Neural cell (in vitro differentiated cells): ENCODE measurements around the gene RD3L. TPM values are rescaled to one million over a fixed set of nuclear protein-coding genes. Genes with fewer than 3 reads are reported as not detected.

Experiments
- H2AFZ ChIP-seq: fragments of 200-600, 300-800 bp; sonication (generic), shearing (Covaris generic); 2 replicates; pipeline ENCODE4 v1.6.0; 2014; ENCODE audit warnings: low read depth, mild to moderate bottlenecking, antibody characterized with exemption, low read length, moderate library complexity
- H3F3A ChIP-seq: fragments of 200-600 bp; shearing (Covaris generic); 2 replicates; pipeline ENCODE4 v1.6.1; 2016; ENCODE audit warnings: mild to moderate bottlenecking, moderate library complexity, mixed read lengths, antibody characterized with exemption, low read length; ENCODE audit not compliant: insufficient read depth, poor library complexity, severe bottlenecking
- H3K27ac ChIP-seq: fragments of 200-600, 300-800 bp; sonication (generic), shearing (Covaris generic); 2 replicates; pipeline ENCODE4 v1.5.1; 2014; ENCODE audit warnings: mild to moderate bottlenecking, low read length, moderate library complexity
- H3K27me3 ChIP-seq: fragments of 300-800, 200-600 bp; sonication (generic), shearing (Covaris generic); 2 replicates; pipeline ENCODE4 v1.6.0; 2014; ENCODE audit warnings: mild to moderate bottlenecking, low read depth, low read length, moderate library complexity; ENCODE audit not compliant: insufficient read depth
- H3K36me3 ChIP-seq: fragments of 300-800, 200-600 bp; sonication (generic), shearing (Covaris generic); 2 replicates; pipeline ENCODE4 v1.5.1; 2014; ENCODE audit warnings: mild to moderate bottlenecking, antibody characterized with exemption, low read length, moderate library complexity; ENCODE audit not compliant: insufficient read depth
- H3K4me2 ChIP-seq: fragments of 300-800, 200-600 bp; sonication (generic), shearing (Covaris generic); 2 replicates; pipeline ENCODE4 v1.6.0; 2014; ENCODE audit warnings: mild to moderate bottlenecking, low read length
- H3K4me3 ChIP-seq: fragments of 300-800, 200-600 bp; sonication (generic), shearing (Covaris generic); 2 replicates; pipeline ENCODE4 v1.5.1; 2014; ENCODE audit warnings: mild to moderate bottlenecking, low read length, moderate library complexity
- H3K79me2 ChIP-seq: fragments of 200-600 bp; shearing (Covaris generic); replicated peaks from 2 replicates; pipeline ENCODE4 v1.6.0; 2014; ENCODE audit warnings: mild to moderate bottlenecking, low read length, moderate library complexity; ENCODE audit not compliant: insufficient read depth
- H3K9ac ChIP-seq: fragments of 300-800, 200-600 bp; sonication (generic), shearing (Covaris generic); 2 replicates; pipeline ENCODE4 v1.6.1; 2016; ENCODE audit warnings: mild to moderate bottlenecking, low read length, mixed read lengths
- H3K9me2 ChIP-seq: fragments of 200-600 bp; shearing (Covaris generic); 2 replicates; pipeline ENCODE4 v1.6.1; 2016; ENCODE audit warnings: mild to moderate bottlenecking, low read length, mixed read lengths; ENCODE audit not compliant: insufficient read depth
- H3K9me3 ChIP-seq: fragments of 200-600, 300-800 bp; sonication (generic), shearing (Covaris generic); 2 replicates; pipeline ENCODE4 v1.6.1; 2016; ENCODE audit warnings: mild to moderate bottlenecking, mixed run types, low read length, moderate library complexity, mixed read lengths
- H4K20me1 ChIP-seq: fragments of 200-600 bp; shearing (Covaris generic); 2 replicates; pipeline ENCODE4 v1.6.1; 2016; ENCODE audit warnings: mild to moderate bottlenecking, mixed run types; ENCODE audit not compliant: insufficient read depth
- CTCF ChIP-seq: fragments of 450-650 bp; IDR thresholded peaks from 2 replicates; pipeline ENCODE4 v1.5.1; 2014; ENCODE audit warnings: antibody characterized with exemption, mild to moderate bottlenecking, moderate library complexity; ENCODE audit not compliant: poor library complexity, severe bottlenecking
- EP300 ChIP-seq: fragments of 450-650 bp; conservative IDR thresholded peaks from 2 replicates; pipeline ENCODE4 v1.6.1; 2014; ENCODE audit warnings: antibody characterized with exemption, mild to moderate bottlenecking, moderate library complexity; ENCODE audit not compliant: poor library complexity, severe bottlenecking
- EZH2 ChIP-seq: fragments of 200-600, 300-800 bp; shearing (Covaris generic), sonication (generic); IDR thresholded peaks from 2 replicates; pipeline ENCODE4 v1.6.1; 2014; ENCODE audit warnings: antibody characterized with exemption, low read length, borderline replicate concordance, mild to moderate bottlenecking; ENCODE audit not compliant: insufficient read depth, poor library complexity, severe bottlenecking
- MXI1 ChIP-seq: fragments of 450-650 bp; conservative IDR thresholded peaks from 2 replicates; pipeline ENCODE4 v1.6.1; 2014; ENCODE audit warnings: antibody characterized with exemption, mild to moderate bottlenecking; ENCODE audit not compliant: poor library complexity, severe bottlenecking
- POLR2AphosphoS5 ChIP-seq: IDR thresholded peaks from 2 replicates; pipeline ENCODE4 v1.6.1; 2012
- RAD21 ChIP-seq: fragments of 450-650 bp; conservative IDR thresholded peaks from 2 replicates; pipeline ENCODE4 v1.6.1; 2014; ENCODE audit warnings: antibody characterized with exemption, mild to moderate bottlenecking, moderate library complexity
- REST ChIP-seq: IDR thresholded peaks from 2 replicates; pipeline ENCODE4 v1.6.1; 2012; ENCODE audit warnings: borderline replicate concordance
- SMC3 ChIP-seq: fragments of 450-650 bp; conservative IDR thresholded peaks from 2 replicates; pipeline ENCODE4 v1.6.1; 2014; ENCODE audit warnings: antibody characterized with exemption, mild to moderate bottlenecking, moderate library complexity; ENCODE audit not compliant: poor library complexity
- TAF1 ChIP-seq: IDR thresholded peaks from 2 replicates; pipeline ENCODE4 v1.6.1; 2012; ENCODE audit warnings: low read depth
- polyA plus RNA-seq: library from polyadenylated mRNA; depleted of rRNA; stranded (reverse); fragments of >200 nt; gene quantifications from 2 replicates; pipeline ENCODE4 v1.2.3, GENCODE V29; 2014

Gene RD3L
- polyA plus RNA-seq, 1 donor from 2014 or later = 0.69 TPM

GRCh38 chr14:103915616-103916015, 26.7 kb downstream of the RD3L start:
- TF ChIP-seq EZH2 = no peak
- TF ChIP-seq TAF1 = no peak
- no peak for TF ChIP-seq RAD21
- no peak for TF ChIP-seq REST
- TF ChIP-seq MXI1 = no peak
- no peak for TF ChIP-seq EP300
- TF ChIP-seq CTCF = no peak
- no peak for TF ChIP-seq SMC3
- TF ChIP-seq POLR2AphosphoS5 = no peak
- Histone ChIP-seq H3K9me3 (no peaks in the 10 kb centered on the region), H3K9me2 (no peaks in the 10 kb centered on the region), H3K36me3 (no peaks in the 10 kb centered on the region), H3K27ac (no peak overlapping the region), H2AFZ (no peak overlapping the region), H4K20me1 (no peaks in the 10 kb centered on the region), H3K4me2 (no peak overlapping the region), H3F3A (no peaks in the 10 kb centered on the region), H3K27me3 (no peaks in the 10 kb centered on the region), H3K79me2 (peaks cover 23% of the 10 kb centered on the region), H3K4me3 (no peak overlapping the region), H3K9ac (no peak overlapping the region)

GRCh38 chr14:103910984-103911383, 31.3 kb downstream of the RD3L start:
- Histone ChIP-seq H3K9me3 (no peaks in the 10 kb centered on the region), H3K9ac (no peak overlapping the region), H3K27ac (no peak overlapping the region), H3K79me2 (peaks cover under 1% of the 10 kb centered on the region), H2AFZ (no peak overlapping the region), H3F3A (no peaks in the 10 kb centered on the region), H3K9me2 (no peaks in the 10 kb centered on the region), H3K4me2 (no peak overlapping the region), H3K36me3 (no peaks in the 10 kb centered on the region), H3K4me3 (no peak overlapping the region), H4K20me1 (no peaks in the 10 kb centered on the region), H3K27me3 (no peaks in the 10 kb centered on the region)
- TF ChIP-seq TAF1 = no peak
- TF ChIP-seq RAD21 = no peak
- no peak for TF ChIP-seq REST
- no peak for TF ChIP-seq EZH2
- TF ChIP-seq SMC3 = no peak
- no peak for TF ChIP-seq EP300
